Neural cell (in vitro differentiated cells): Measurements from ENCODE around the gene MTF2. TPM values are rescaled to one million over a fixed set of nuclear protein-coding genes. Genes with fewer than 3 reads are reported as not detected.

Experiments used
- H2AFZ ChIP-seq: fragments of 200-600, 300-800 bp; sonication (generic), shearing (Covaris generic); 2 replicates; pipeline ENCODE4 v1.6.0; 2014; ENCODE audit warnings: low read depth, mild to moderate bottlenecking, antibody characterized with exemption, low read length, moderate library complexity
- H3F3A ChIP-seq: fragments of 200-600 bp; shearing (Covaris generic); 2 replicates; pipeline ENCODE4 v1.6.1; 2016; ENCODE audit warnings: mild to moderate bottlenecking, moderate library complexity, mixed read lengths, antibody characterized with exemption, low read length; ENCODE audit not compliant: insufficient read depth, poor library complexity, severe bottlenecking
- H3K27ac ChIP-seq: fragments of 200-600, 300-800 bp; sonication (generic), shearing (Covaris generic); 2 replicates; pipeline ENCODE4 v1.5.1; 2014; ENCODE audit warnings: mild to moderate bottlenecking, low read length, moderate library complexity
- H3K27me3 ChIP-seq: fragments of 300-800, 200-600 bp; sonication (generic), shearing (Covaris generic); 2 replicates; pipeline ENCODE4 v1.6.0; 2014; ENCODE audit warnings: mild to moderate bottlenecking, low read depth, low read length, moderate library complexity; ENCODE audit not compliant: insufficient read depth
- H3K36me3 ChIP-seq: fragments of 300-800, 200-600 bp; sonication (generic), shearing (Covaris generic); 2 replicates; pipeline ENCODE4 v1.5.1; 2014; ENCODE audit warnings: mild to moderate bottlenecking, antibody characterized with exemption, low read length, moderate library complexity; ENCODE audit not compliant: insufficient read depth
- H3K4me2 ChIP-seq: fragments of 300-800, 200-600 bp; sonication (generic), shearing (Covaris generic); 2 replicates; pipeline ENCODE4 v1.6.0; 2014; ENCODE audit warnings: mild to moderate bottlenecking, low read length
- H3K4me3 ChIP-seq: fragments of 300-800, 200-600 bp; sonication (generic), shearing (Covaris generic); 2 replicates; pipeline ENCODE4 v1.5.1; 2014; ENCODE audit warnings: mild to moderate bottlenecking, low read length, moderate library complexity
- H3K79me2 ChIP-seq: fragments of 200-600 bp; shearing (Covaris generic); replicated peaks from 2 replicates; pipeline ENCODE4 v1.6.0; 2014; ENCODE audit warnings: mild to moderate bottlenecking, low read length, moderate library complexity; ENCODE audit not compliant: insufficient read depth
- H3K9ac ChIP-seq: fragments of 300-800, 200-600 bp; sonication (generic), shearing (Covaris generic); 2 replicates; pipeline ENCODE4 v1.6.1; 2016; ENCODE audit warnings: mild to moderate bottlenecking, low read length, mixed read lengths
- H3K9me2 ChIP-seq: fragments of 200-600 bp; shearing (Covaris generic); 2 replicates; pipeline ENCODE4 v1.6.1; 2016; ENCODE audit warnings: mild to moderate bottlenecking, low read length, mixed read lengths; ENCODE audit not compliant: insufficient read depth
- H3K9me3 ChIP-seq: fragments of 200-600, 300-800 bp; sonication (generic), shearing (Covaris generic); 2 replicates; pipeline ENCODE4 v1.6.1; 2016; ENCODE audit warnings: mild to moderate bottlenecking, mixed run types, low read length, moderate library complexity, mixed read lengths
- H4K20me1 ChIP-seq: fragments of 200-600 bp; shearing (Covaris generic); 2 replicates; pipeline ENCODE4 v1.6.1; 2016; ENCODE audit warnings: mild to moderate bottlenecking, mixed run types; ENCODE audit not compliant: insufficient read depth
- CTCF ChIP-seq: fragments of 450-650 bp; IDR thresholded peaks from 2 replicates; pipeline ENCODE4 v1.5.1; 2014; ENCODE audit warnings: antibody characterized with exemption, mild to moderate bottlenecking, moderate library complexity; ENCODE audit not compliant: poor library complexity, severe bottlenecking
- EP300 ChIP-seq: fragments of 450-650 bp; conservative IDR thresholded peaks from 2 replicates; pipeline ENCODE4 v1.6.1; 2014; ENCODE audit warnings: antibody characterized with exemption, mild to moderate bottlenecking, moderate library complexity; ENCODE audit not compliant: poor library complexity, severe bottlenecking
- EZH2 ChIP-seq: fragments of 200-600, 300-800 bp; shearing (Covaris generic), sonication (generic); IDR thresholded peaks from 2 replicates; pipeline ENCODE4 v1.6.1; 2014; ENCODE audit warnings: antibody characterized with exemption, low read length, borderline replicate concordance, mild to moderate bottlenecking; ENCODE audit not compliant: insufficient read depth, poor library complexity, severe bottlenecking
- MXI1 ChIP-seq: fragments of 450-650 bp; conservative IDR thresholded peaks from 2 replicates; pipeline ENCODE4 v1.6.1; 2014; ENCODE audit warnings: antibody characterized with exemption, mild to moderate bottlenecking; ENCODE audit not compliant: poor library complexity, severe bottlenecking
- POLR2AphosphoS5 ChIP-seq: IDR thresholded peaks from 2 replicates; pipeline ENCODE4 v1.6.1; 2012
- RAD21 ChIP-seq: fragments of 450-650 bp; conservative IDR thresholded peaks from 2 replicates; pipeline ENCODE4 v1.6.1; 2014; ENCODE audit warnings: antibody characterized with exemption, mild to moderate bottlenecking, moderate library complexity
- REST ChIP-seq: IDR thresholded peaks from 2 replicates; pipeline ENCODE4 v1.6.1; 2012; ENCODE audit warnings: borderline replicate concordance
- SMC3 ChIP-seq: fragments of 450-650 bp; conservative IDR thresholded peaks from 2 replicates; pipeline ENCODE4 v1.6.1; 2014; ENCODE audit warnings: antibody characterized with exemption, mild to moderate bottlenecking, moderate library complexity; ENCODE audit not compliant: poor library complexity
- TAF1 ChIP-seq: IDR thresholded peaks from 2 replicates; pipeline ENCODE4 v1.6.1; 2012; ENCODE audit warnings: low read depth
- polyA plus RNA-seq: library from polyadenylated mRNA; depleted of rRNA; stranded (reverse); fragments of >200 nt; gene quantifications from 2 replicates; pipeline ENCODE4 v1.2.3, GENCODE V29; 2014

MTF2 gene
- polyA plus RNA-seq, 1 donor from 2014 or later, result 124 TPM

GRCh38 chr1:93031711-93032110, 47.4 kb upstream of the MTF2 start:
- H3K9me3 ChIP-seq, result no peaks in the 10 kb centered on the region
- H3K4me2 ChIP-seq, result no peak overlapping the region
- H3K27ac ChIP-seq, result no peak overlapping the region
- H3K36me3 ChIP-seq, result no peaks in the 10 kb centered on the region
- no peaks in the 10 kb centered on the region for H4K20me1 ChIP-seq
- no peaks in the 10 kb centered on the region for H3F3A ChIP-seq
- no peak overlapping the region for H3K4me3 ChIP-seq
- no peaks in the 10 kb centered on the region for H3K9me2 ChIP-seq
- no peak for TF ChIP-seq MXI1
- TF ChIP-seq POLR2AphosphoS5, result no peak
- no peak overlapping the region for H2AFZ ChIP-seq
- H3K79me2 ChIP-seq, result no peaks in the 10 kb centered on the region
- H3K27me3 ChIP-seq, result no peaks in the 10 kb centered on the region
- H3K9ac ChIP-seq, result no peak overlapping the region

GRCh38 chr1:93033029-93033428, 46.1 kb upstream of the MTF2 start:
- no peak for TF ChIP-seq CTCF
- TF ChIP-seq REST, result no peak
- no peak for TF ChIP-seq RAD21
- Histone ChIP-seq H3K4me2 (no peak overlapping the region), H2AFZ (no peak overlapping the region), H4K20me1 (no peaks in the 10 kb centered on the region), H3K9me2 (no peaks in the 10 kb centered on the region), H3K27me3 (no peaks in the 10 kb centered on the region), H3K36me3 (no peaks in the 10 kb centered on the region), H3K9ac (no peak overlapping the region), H3K27ac (no peak overlapping the region), H3K4me3 (no peak overlapping the region), H3K9me3 (no peaks in the 10 kb centered on the region), H3F3A (no peaks in the 10 kb centered on the region), H3K79me2 (no peaks in the 10 kb centered on the region)

GRCh38 chr1:93033785-93034184, 45.3 kb upstream of the MTF2 start:
- Histone ChIP-seq H3K79me2 (no peaks in the 10 kb centered on the region), H3K9me2 (no peaks in the 10 kb centered on the region), H3K4me2 (no peak overlapping the region), H3F3A (no peaks in the 10 kb centered on the region), H2AFZ (no peak overlapping the region), H3K36me3 (no peaks in the 10 kb centered on the region), H3K9me3 (no peaks in the 10 kb centered on the region), H3K9ac (no peak overlapping the region), H3K27me3 (no peaks in the 10 kb centered on the region), H4K20me1 (no peaks in the 10 kb centered on the region), H3K27ac (no peak overlapping the region), H3K4me3 (no peak overlapping the region)
- no peak for TF ChIP-seq TAF1
- no peak for TF ChIP-seq POLR2AphosphoS5
- TF ChIP-seq EP300, result no peak
- TF ChIP-seq SMC3, result no peak
- TF ChIP-seq RAD21, result no peak
- TF ChIP-seq CTCF, result no peak
- no peak for TF ChIP-seq REST
- TF ChIP-seq EZH2, result no peak
- no peak for TF ChIP-seq MXI1
